ENCODE results near the gene TMEM106C. TPM values are rescaled to one million over a fixed set of nuclear protein-coding genes. Genes with fewer than 3 reads are reported as not detected.

The TMEM106C gene
- total and polyA plus RNA-seq, 9 of the 15 experiments (the other 6 are each of a cell fraction or from before 2014, with no cell fraction given) = 37.6 to 183 (median 57.2) TPM

DNA sequence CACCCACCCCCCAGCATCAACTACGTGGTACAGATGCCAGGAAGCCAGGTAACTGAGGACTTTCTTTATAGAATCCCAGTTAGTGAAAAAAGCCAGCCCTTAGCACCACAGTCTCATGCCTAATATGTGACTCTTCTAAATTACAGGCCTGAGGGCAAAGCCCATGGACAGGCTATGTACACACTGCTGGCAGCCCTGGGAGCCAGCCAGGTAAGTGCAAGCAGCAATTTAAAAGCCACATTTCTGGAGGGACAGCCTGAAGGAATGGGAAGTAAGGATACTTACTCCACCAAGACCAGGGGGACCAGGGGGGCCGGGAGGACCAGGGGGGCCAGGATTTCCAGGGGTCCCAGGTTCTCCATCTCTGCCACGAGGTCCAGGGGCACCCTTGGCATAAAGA, 33.9 kb downstream of the TMEM106C start:
- DNase-seq (ENCODE audit: extremely low read depth in 1 of 4, low spot score in 3 of 4) = no peak
- H3K36me3 ChIP-seq (ENCODE audit: control insufficient read depth, insufficient read depth, low read length) = no peaks in the 10 kb centered on the region
- H3K27ac ChIP-seq (ENCODE audit: extremely low read depth, low read depth, low read length) = no peak overlapping the region
- H3K4me1 ChIP-seq (replicated peaks in 1 of 2; ENCODE audit: control insufficient read depth in 2 of 2, insufficient read depth in 2 of 2, low read length in 2 of 2) = peaks cover 0 to 10% of the 10 kb centered on the region in 2 experiments; a peak in 2 of 5 replicates
- no peaks in the 10 kb centered on the region for H3K9me3 ChIP-seq (replicated peaks; ENCODE audit: control insufficient read depth, insufficient read depth, low read depth, low read length)
- in situ Hi-C loops (cut with MboI) (no loop called here), intact Hi-C loops (cut with micrococcal nuclease) (loop anchor here (10.0 kb wide), 1 partner anchor 167 kb away; no protein-coding TSS in a partner anchor)
- POLR2A ChIA-PET = no interaction called here
- no peak overlapping the region for H3K9ac ChIP-seq (ENCODE audit: insufficient read depth in 1 of 2, low read depth in 2 of 2, low read length in 2 of 2)
- no TSS peak for BruUV-seq (replicated peaks)
- TF ChIP-seq SOX6 (IDR thresholded peaks at IDR 0.05) = no peak
- no peak for TF ChIP-seq KLF13 (tag; IDR thresholded peaks at IDR 0.05; ENCODE audit: borderline replicate concordance, low read depth)
- no peak for TF ChIP-seq ZC3H4 (CRISPR knock-in tag; IDR thresholded peaks at IDR 0.05; ENCODE audit: borderline replicate concordance)
- no peak for TF ChIP-seq MCM2 (IDR thresholded peaks at IDR 0.05; ENCODE audit: low read depth)
- TF ChIP-seq L3MBTL2 (IDR thresholded peaks at IDR 0.05) = no peak
- no peak for TF ChIP-seq ZC3H8 (IDR thresholded peaks at IDR 0.05)
- TF ChIP-seq PTRF (tag; IDR thresholded peaks at IDR 0.05) = no peak
- no peak for TF ChIP-seq TAF7 (tag; IDR thresholded peaks at IDR 0.05)
- no peak for TF ChIP-seq SMARCA5 (IDR thresholded peaks at IDR 0.05)
- CTCF ChIA-PET (ENCODE audit: low intra/inter-chr PET ratio) = no interaction called here
- H2AFZ ChIP-seq (ENCODE audit: low read depth, low read length) = no peak overlapping the region
- no peak for FAIRE-seq
- H3K27me3 ChIP-seq (ENCODE audit: control insufficient read depth in 2 of 2, insufficient read depth in 2 of 2, low read length in 2 of 2) = peaks cover 38 to 82% of the 10 kb centered on the region in 2 experiments
- no peak for ATAC-seq
- no peak overlapping the region for H3K4me3 ChIP-seq
- 0% methylated on average over 3 of the region's 3 CpGs for WGBS (ENCODE audit: insufficient coverage, low coverage, missing lambda C conversion rate)
- H3K79me2 ChIP-seq (ENCODE audit: control insufficient read depth, insufficient read depth, low read length) = no peaks in the 10 kb centered on the region
- H4K20me1 ChIP-seq (replicated peaks; ENCODE audit: control insufficient read depth, insufficient read depth, low read length) = no peaks in the 10 kb centered on the region
- H3K9me1 ChIP-seq (ENCODE audit: control insufficient read depth, insufficient read depth, low read length) = no peaks in the 10 kb centered on the region
- no peak overlapping the region for H3K4me2 ChIP-seq (ENCODE audit: insufficient read depth, low read length)
